ENCODE results near the gene VTI1B. TPM values are rescaled to one million over a fixed set of nuclear protein-coding genes. Genes with fewer than 3 reads are reported as not detected.

The VTI1B gene
- total and polyA plus RNA-seq, 2 of the 4 experiments (the other 2 are of a cell fraction) = 61.8 to 90.2 TPM

- in situ Hi-C loops (cut with MboI; ENCODE audit: low sequenced_read_pairs) = no loop called here
- no peak overlapping the region for H2BK120ac ChIP-seq (ENCODE audit: low read depth, low read length)
- no peak overlapping the region for H2BK15ac ChIP-seq (ENCODE audit: low read depth, low read length)
- peaks cover 9 to 62% of the 10 kb centered on the region in 2 experiments; a peak in 3 of 4 replicates for H3K79me1 ChIP-seq (ENCODE audit: low read depth in 1 of 2, low read length in 2 of 2)
- ATAC-seq (ENCODE audit: low read depth) = no peak
- WGBS, 2 experiments (ENCODE audit: extremely low coverage in 2 of 2, insufficient read length in 1 of 2) = no CpG with 5 or more reads among the region's 4 CpGs
- no peak overlapping the region for H3K27ac ChIP-seq (ENCODE audit: insufficient read depth, low read length)
- H3K36me3 ChIP-seq (ENCODE audit: control insufficient read depth, insufficient read depth, low read length) = peaks cover 10% of the 10 kb centered on the region
- peaks cover 47% of the 10 kb centered on the region for H4K20me1 ChIP-seq (ENCODE audit: insufficient read depth, low read length)
- H3K4ac ChIP-seq (ENCODE audit: low read depth, low read length) = no peak overlapping the region
- dilution Hi-C loops (cut with HindIII; ENCODE audit: low sequenced_read_pairs, unreplicated experiment) = no loop called here
- no peak overlapping the region for H3K56ac ChIP-seq (ENCODE audit: extremely low read depth, insufficient read depth, low read length)
- H3K4me3 ChIP-seq (ENCODE audit: insufficient read depth, low read depth, low read length) = no peak overlapping the region
- no peak overlapping the region for H3K9ac ChIP-seq (ENCODE audit: low read depth, low read length)
- H2BK5ac ChIP-seq (ENCODE audit: low read depth, low read length, poor library complexity, severe bottlenecking) = no peak overlapping the region
- no peak for DNase-seq
- no peak overlapping the region for H4K91ac ChIP-seq (ENCODE audit: insufficient read depth, low read depth, low read length)
- no peak overlapping the region for H3K18ac ChIP-seq (ENCODE audit: low read depth, low read length)
- H3K4me1 ChIP-seq (ENCODE audit: control insufficient read depth, insufficient read depth, low read length) = peaks cover 5% of the 10 kb centered on the region
- H3K23ac ChIP-seq (ENCODE audit: low read depth, low read length) = no peak overlapping the region
- POLR2A ChIA-PET (ENCODE audit: unreplicated experiment) = no interaction called here
- TF ChIP-seq NFE2L2 (IDR thresholded peaks at IDR 0.05; ENCODE audit: low read depth, low read length) (no peak), CHD1 (IDR thresholded peaks at IDR 0.05; ENCODE audit: low read depth, low read length) (no peak), RCOR1 (IDR thresholded peaks at IDR 0.05; ENCODE audit: insufficient replicate concordance, low read length) (no peak), MXI1 (IDR thresholded peaks at IDR 0.05; ENCODE audit: borderline replicate concordance, low read depth, low read length) (no peak), RAD21 (IDR thresholded peaks at IDR 0.05; ENCODE audit: low read length) (no peak), FOS (IDR thresholded peaks at IDR 0.05; ENCODE audit: low read depth, low read length) (no peak), RFX5 (IDR thresholded peaks at IDR 0.05; ENCODE audit: low read depth, low read length) (no peak), BHLHE40 (IDR thresholded peaks at IDR 0.05; ENCODE audit: low read depth, low read length) (no peak), CTCF (conservative IDR thresholded peaks at IDR 0.05; ENCODE audit: low read depth, low read length) (no peak), MAFK (IDR thresholded peaks at IDR 0.05; ENCODE audit: low read depth, low read length) (no peak)
- TF ChIP-seq, protein P1, sequence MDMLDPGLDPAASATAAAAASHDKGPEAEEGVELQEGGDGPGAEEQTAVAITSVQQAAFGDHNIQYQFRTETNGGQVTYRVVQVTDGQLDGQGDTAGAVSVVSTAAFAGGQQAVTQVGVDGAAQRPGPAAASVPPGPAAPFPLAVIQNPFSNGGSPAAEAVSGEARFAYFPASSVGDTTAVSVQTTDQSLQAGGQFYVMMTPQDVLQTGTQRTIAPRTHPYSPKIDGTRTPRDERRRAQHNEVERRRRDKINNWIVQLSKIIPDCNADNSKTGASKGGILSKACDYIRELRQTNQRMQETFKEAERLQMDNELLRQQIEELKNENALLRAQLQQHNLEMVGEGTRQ (IDR thresholded peaks at IDR 0.05; ENCODE audit: low read depth, low read length) = no peak
- H2BK20ac ChIP-seq (ENCODE audit: low read depth, low read length) = no peak overlapping the region
- intact Hi-C loops (cut with micrococcal nuclease) = no loop called here
- H3K9me3 ChIP-seq (ENCODE audit: control insufficient read depth, insufficient read depth, low read length) = no peaks in the 10 kb centered on the region
- H3K9me1 ChIP-seq (ENCODE audit: insufficient read depth, low read length) = 0 out of 2 replicates have a peak, but pooled peaks cover 5% of the 10 kb centered on the region
- CTCF ChIA-PET = interaction anchor here (0.6 to 1.4 kb wide), 3 partner anchors 10 to 236 kb away, joined by 3 to 7 read pairs (median 3); no protein-coding TSS in a partner anchor
- no peak overlapping the region for H4K5ac ChIP-seq (ENCODE audit: low read depth, low read length)
- H3K27me3 ChIP-seq (ENCODE audit: control insufficient read depth, insufficient read depth, low read length) = no peaks in the 10 kb centered on the region
- no TSS peak for BruUV-seq (replicated peaks)
- no peak overlapping the region for H3K14ac ChIP-seq (replicated peaks; ENCODE audit: low read depth, low read length)
- no peak overlapping the region for H2AK5ac ChIP-seq (ENCODE audit: low read depth, low read length)
- H3K4me2 ChIP-seq (ENCODE audit: low read depth, low read length) = no peak overlapping the region
- H4K8ac ChIP-seq (ENCODE audit: low read depth in 2 of 2, low read length in 2 of 2) = no peak overlapping the region
- H2AK9ac ChIP-seq (replicated peaks; ENCODE audit: low read depth, low read length, poor library complexity) = no peak overlapping the region
- H2AFZ ChIP-seq (replicated peaks; ENCODE audit: low read length, poor library complexity) = no peak overlapping the region
Measured at GRCh38 chr14:67663633-67664032, 10.8 kb downstream of the VTI1B start.

Data from IMR-90 (cell line).